Panc1 (cell line): ENCODE data around the gene NDUFS4.
"Not testable (repeated sequence)": the region's sequence is repeated elsewhere in the genome, so short reads cannot be mapped to it uniquely, and the experiment has no call there.

ENCODE experiments used
- CTCF ChIP-seq: fragments of 450-650 bp; IDR thresholded peaks from 2 replicates; pipeline ENCODE4 v1.5.1; 2017; ENCODE audit warnings: mild to moderate bottlenecking
- POLR2AphosphoS5 ChIP-seq: IDR thresholded peaks from 2 replicates; pipeline ENCODE4 v1.6.1; 2012; ENCODE audit warnings: mild to moderate bottlenecking, low read depth, low read length, moderate library complexity
- TF ChIP-seq, protein P1 (sequence below), 2 experiments: IDR thresholded peaks; 2 replicates each; pipeline ENCODE4 v1.6.1; 2011 to 2012; ENCODE audit warnings: low read depth in 2 of 2, control low read depth in 1 of 2, low read length in 1 of 2, mild to moderate bottlenecking in 1 of 2, moderate library complexity in 1 of 2; ENCODE audit not compliant: insufficient read depth in 1 of 2

DNA sequence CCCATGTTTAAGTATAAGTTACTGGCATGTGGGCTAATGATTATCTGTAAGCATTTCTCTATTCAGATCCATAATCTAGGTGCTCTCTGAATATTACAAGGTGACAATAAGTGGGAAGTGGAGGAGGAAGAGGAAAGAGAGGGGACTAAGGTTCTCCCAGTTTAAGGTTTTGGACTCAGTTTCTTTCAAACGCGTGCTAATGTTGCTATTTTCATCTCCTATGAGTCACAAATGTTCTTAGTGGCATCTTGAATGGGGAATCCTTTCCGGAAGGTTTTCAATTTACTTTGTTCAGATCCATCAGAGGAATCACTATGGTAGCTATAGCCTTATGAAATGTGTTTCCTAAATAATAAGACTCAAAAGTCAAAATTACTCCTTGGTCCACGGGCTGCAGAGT lies 48.5 kb downstream of the NDUFS4 start:
- not testable (repeated sequence) for TF ChIP-seq CTCF, POLR2AphosphoS5
- TF ChIP-seq, protein P1, sequence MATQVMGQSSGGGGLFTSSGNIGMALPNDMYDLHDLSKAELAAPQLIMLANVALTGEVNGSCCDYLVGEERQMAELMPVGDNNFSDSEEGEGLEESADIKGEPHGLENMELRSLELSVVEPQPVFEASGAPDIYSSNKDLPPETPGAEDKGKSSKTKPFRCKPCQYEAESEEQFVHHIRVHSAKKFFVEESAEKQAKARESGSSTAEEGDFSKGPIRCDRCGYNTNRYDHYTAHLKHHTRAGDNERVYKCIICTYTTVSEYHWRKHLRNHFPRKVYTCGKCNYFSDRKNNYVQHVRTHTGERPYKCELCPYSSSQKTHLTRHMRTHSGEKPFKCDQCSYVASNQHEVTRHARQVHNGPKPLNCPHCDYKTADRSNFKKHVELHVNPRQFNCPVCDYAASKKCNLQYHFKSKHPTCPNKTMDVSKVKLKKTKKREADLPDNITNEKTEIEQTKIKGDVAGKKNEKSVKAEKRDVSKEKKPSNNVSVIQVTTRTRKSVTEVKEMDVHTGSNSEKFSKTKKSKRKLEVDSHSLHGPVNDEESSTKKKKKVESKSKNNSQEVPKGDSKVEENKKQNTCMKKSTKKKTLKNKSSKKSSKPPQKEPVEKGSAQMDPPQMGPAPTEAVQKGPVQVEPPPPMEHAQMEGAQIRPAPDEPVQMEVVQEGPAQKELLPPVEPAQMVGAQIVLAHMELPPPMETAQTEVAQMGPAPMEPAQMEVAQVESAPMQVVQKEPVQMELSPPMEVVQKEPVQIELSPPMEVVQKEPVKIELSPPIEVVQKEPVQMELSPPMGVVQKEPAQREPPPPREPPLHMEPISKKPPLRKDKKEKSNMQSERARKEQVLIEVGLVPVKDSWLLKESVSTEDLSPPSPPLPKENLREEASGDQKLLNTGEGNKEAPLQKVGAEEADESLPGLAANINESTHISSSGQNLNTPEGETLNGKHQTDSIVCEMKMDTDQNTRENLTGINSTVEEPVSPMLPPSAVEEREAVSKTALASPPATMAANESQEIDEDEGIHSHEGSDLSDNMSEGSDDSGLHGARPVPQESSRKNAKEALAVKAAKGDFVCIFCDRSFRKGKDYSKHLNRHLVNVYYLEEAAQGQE (IDR thresholded peaks at IDR 0.05; ENCODE audit: insufficient read depth in 1 of 2, low read depth in 2 of 2, low read length in 1 of 2), result not testable (repeated sequence)
